Ishikawa (cell line): ENCODE results near the gene DNAJC24.
A peak's percentile ranks its signal among the peaks of the same experiment; 100 is the strongest.

Experiments
- CEBPB ChIP-seq: IDR thresholded peaks from 2 replicates; pipeline ENCODE4 v1.6.1; 2012
- CREB1 ChIP-seq: IDR thresholded peaks from 2 replicates; pipeline ENCODE4 v1.6.1; 2012; ENCODE audit warnings: low read depth
- EGR1 ChIP-seq: IDR thresholded peaks from 2 replicates; pipeline ENCODE4 v1.6.1; 2012
- EP300 ChIP-seq: IDR thresholded peaks from 2 replicates; pipeline ENCODE4 v1.6.1; 2012; ENCODE audit warnings: borderline replicate concordance
- FOXM1 ChIP-seq: IDR thresholded peaks from 2 replicates; pipeline ENCODE4 v1.6.1; 2012; ENCODE audit warnings: low read depth, borderline replicate concordance
- MAX ChIP-seq: IDR thresholded peaks from 2 replicates; pipeline ENCODE4 v1.6.1; 2012
- NFIC ChIP-seq: IDR thresholded peaks from 2 replicates; pipeline ENCODE4 v1.6.1; 2012
- RAD21 ChIP-seq: IDR thresholded peaks from 2 replicates; pipeline ENCODE4 v1.6.1; 2012; ENCODE audit warnings: low read depth
- REST ChIP-seq: IDR thresholded peaks from 2 replicates; pipeline ENCODE4 v1.6.1; 2012; ENCODE audit warnings: low read depth, mild to moderate bottlenecking
- TAF1 ChIP-seq: IDR thresholded peaks from 2 replicates; pipeline ENCODE4 v1.6.1; 2012; ENCODE audit warnings: low read depth, mild to moderate bottlenecking
- TCF12 ChIP-seq: IDR thresholded peaks from 2 replicates; pipeline ENCODE4 v1.6.1; 2012; ENCODE audit warnings: low read depth
- TEAD4 ChIP-seq: IDR thresholded peaks from 2 replicates; pipeline ENCODE4 v1.6.1; 2012
- USF1 ChIP-seq: IDR thresholded peaks from 2 replicates; pipeline ENCODE4 v1.6.1; 2012
- YY1 ChIP-seq: IDR thresholded peaks from 2 replicates; pipeline ENCODE4 v1.6.1; 2012; ENCODE audit warnings: low read depth
- ZBTB7A ChIP-seq: IDR thresholded peaks from 2 replicates; pipeline ENCODE4 v1.6.1; 2012; ENCODE audit warnings: low read depth

Gene DNAJC24

GRCh38 chr11:31328697-31329096 is 41.0 kb upstream of the DNAJC24 start:
- TF ChIP-seq ZBTB7A (no peak), EGR1 (no peak), EP300 (no peak), RAD21 (no peak), MAX (no peak), TAF1 (no peak), YY1 (no peak), CREB1 (no peak), REST (no peak), CEBPB (no peak), TEAD4 (no peak)

GRCh38 chr11:31337806-31338205 is 31.9 kb upstream of the DNAJC24 start:
- TF ChIP-seq NFIC = no peak
- no peak for TF ChIP-seq RAD21
- no peak for TF ChIP-seq TEAD4
- no peak for TF ChIP-seq USF1
- no peak for TF ChIP-seq MAX
- no peak for TF ChIP-seq EGR1
- no peak for TF ChIP-seq CREB1
- no peak for TF ChIP-seq TAF1
- TF ChIP-seq EP300 = no peak
- no peak for TF ChIP-seq CEBPB
- no peak for TF ChIP-seq REST
- TF ChIP-seq ZBTB7A = no peak
- no peak for TF ChIP-seq FOXM1
- TF ChIP-seq YY1 = no peak

GRCh38 chr11:31340903-31341572 is 28.6 kb upstream of the DNAJC24 start:
- TF ChIP-seq YY1 = no peak
- TF ChIP-seq RAD21 = peak; percentile 45

GRCh38 chr11:31351168-31351567 is 18.5 kb upstream of the DNAJC24 start:
- TF ChIP-seq EGR1 = no peak
- no peak for TF ChIP-seq USF1
- TF ChIP-seq CEBPB = no peak
- no peak for TF ChIP-seq YY1
- TF ChIP-seq CREB1 = no peak
- no peak for TF ChIP-seq MAX
- TF ChIP-seq NFIC = no peak
- no peak for TF ChIP-seq ZBTB7A
- TF ChIP-seq TAF1 = no peak
- TF ChIP-seq RAD21 = no peak
- TF ChIP-seq FOXM1 = no peak
- TF ChIP-seq EP300 = no peak
- TF ChIP-seq TCF12 = no peak
- TF ChIP-seq TEAD4 = no peak
- TF ChIP-seq REST = no peak
